ENCODE measurements around the gene HS3ST5. TPM values are rescaled to one million over a fixed set of nuclear protein-coding genes. Genes with fewer than 3 reads are reported as not detected.

HS3ST5 gene
- total and polyA plus RNA-seq, 2 donors (not counting 1 experiment from before 2014, with no cell fraction given): under 0.01 TPM; not detected in 1

DNA sequence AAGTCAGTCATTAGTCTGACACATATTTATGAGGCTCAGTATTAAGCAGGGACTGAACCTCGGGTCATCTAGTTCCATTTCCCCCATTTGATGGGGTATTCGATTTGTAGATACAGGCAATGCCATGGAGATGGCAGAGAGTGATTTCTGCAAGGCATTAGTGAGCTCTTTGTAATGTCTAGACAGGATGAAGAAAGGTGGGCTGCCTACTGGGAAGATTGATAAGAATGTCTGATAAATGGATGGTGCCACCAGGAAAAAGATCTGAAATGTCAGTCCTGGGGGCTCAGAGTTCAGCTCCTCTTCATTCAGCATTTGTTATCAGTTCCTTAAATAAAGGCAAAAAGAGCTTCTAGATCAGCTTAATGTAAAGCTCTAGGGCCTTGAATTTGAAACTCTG lies 51.4 kb downstream of the HS3ST5 start:
- no peaks in the 10 kb centered on the region for H4K20me1 ChIP-seq (ENCODE audit: control insufficient read depth, extremely low read depth, insufficient read depth, low read length)
- H3K9ac ChIP-seq (ENCODE audit: insufficient read depth, low read length): no peak overlapping the region
- DNase-seq (ENCODE audit: low read depth in 2 of 2): no peak
- H3K27me3 ChIP-seq (ENCODE audit: control insufficient read depth, insufficient read depth, low read length): no peaks in the 10 kb centered on the region
- no peaks in the 10 kb centered on the region for H3K9me3 ChIP-seq (ENCODE audit: control insufficient read depth, insufficient read depth, low read depth, low read length)
- no peak overlapping the region for H2AFZ ChIP-seq (ENCODE audit: low read length)
- H3K4me1 ChIP-seq (ENCODE audit: control insufficient read depth, extremely low read depth, insufficient read depth, low read length): no peaks in the 10 kb centered on the region
- no peak overlapping the region for H3K27ac ChIP-seq (ENCODE audit: insufficient read depth, low read length)
- H3K36me3 ChIP-seq (ENCODE audit: control insufficient read depth, insufficient read depth, low read length): no peaks in the 10 kb centered on the region
- H3K4me3 ChIP-seq (replicated peaks in 1 of 4; ENCODE audit: control extremely low read depth in 1 of 4, insufficient read depth in 1 of 4, low read depth in 3 of 4, low read length in 4 of 4): no peak overlapping the region
- H3K79me2 ChIP-seq (ENCODE audit: control insufficient read depth, insufficient read depth, low read length): no peaks in the 10 kb centered on the region
- no peak overlapping the region for H3K4me2 ChIP-seq (ENCODE audit: extremely low read depth, insufficient read depth, low read length)
- no peak for TF ChIP-seq EZH2 (IDR thresholded peaks at IDR 0.05; ENCODE audit: low read length, missing control alignments)
- TF ChIP-seq, protein P1, sequence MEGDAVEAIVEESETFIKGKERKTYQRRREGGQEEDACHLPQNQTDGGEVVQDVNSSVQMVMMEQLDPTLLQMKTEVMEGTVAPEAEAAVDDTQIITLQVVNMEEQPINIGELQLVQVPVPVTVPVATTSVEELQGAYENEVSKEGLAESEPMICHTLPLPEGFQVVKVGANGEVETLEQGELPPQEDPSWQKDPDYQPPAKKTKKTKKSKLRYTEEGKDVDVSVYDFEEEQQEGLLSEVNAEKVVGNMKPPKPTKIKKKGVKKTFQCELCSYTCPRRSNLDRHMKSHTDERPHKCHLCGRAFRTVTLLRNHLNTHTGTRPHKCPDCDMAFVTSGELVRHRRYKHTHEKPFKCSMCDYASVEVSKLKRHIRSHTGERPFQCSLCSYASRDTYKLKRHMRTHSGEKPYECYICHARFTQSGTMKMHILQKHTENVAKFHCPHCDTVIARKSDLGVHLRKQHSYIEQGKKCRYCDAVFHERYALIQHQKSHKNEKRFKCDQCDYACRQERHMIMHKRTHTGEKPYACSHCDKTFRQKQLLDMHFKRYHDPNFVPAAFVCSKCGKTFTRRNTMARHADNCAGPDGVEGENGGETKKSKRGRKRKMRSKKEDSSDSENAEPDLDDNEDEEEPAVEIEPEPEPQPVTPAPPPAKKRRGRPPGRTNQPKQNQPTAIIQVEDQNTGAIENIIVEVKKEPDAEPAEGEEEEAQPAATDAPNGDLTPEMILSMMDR (conservative IDR thresholded peaks at IDR 0.05 in 1 of 2, IDR thresholded peaks at IDR 0.05 in 1 of 2; ENCODE audit: low read depth in 1 of 2, low read length in 2 of 2): no peak

DNA sequence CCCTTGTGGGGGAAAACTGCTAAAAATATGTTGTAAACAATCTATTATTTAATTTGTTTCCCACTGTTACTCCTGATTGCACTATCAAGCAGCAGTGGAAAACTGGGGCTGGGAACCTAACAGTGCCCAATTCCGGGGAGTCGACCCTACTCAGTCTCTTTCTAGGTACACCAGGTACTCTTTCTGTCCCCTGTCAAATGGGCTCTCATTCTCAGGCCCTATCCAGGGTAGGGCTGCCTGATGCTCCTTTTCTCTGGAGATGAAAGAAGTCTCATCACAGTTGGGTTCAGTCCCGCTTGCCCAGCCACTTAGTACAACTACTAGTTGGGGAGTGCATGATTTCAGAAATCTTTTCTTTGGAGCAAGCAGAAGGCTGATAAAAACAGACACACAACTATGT lies 52.0 kb downstream of the HS3ST5 start:
- no peak for DNase-seq (ENCODE audit: low read depth in 2 of 2)
- H3K4me2 ChIP-seq (ENCODE audit: extremely low read depth, insufficient read depth, low read length): no peak overlapping the region
- H3K27ac ChIP-seq (ENCODE audit: insufficient read depth, low read length): no peak overlapping the region
- no peaks in the 10 kb centered on the region for H4K20me1 ChIP-seq (ENCODE audit: control insufficient read depth, extremely low read depth, insufficient read depth, low read length)
- no peak overlapping the region for H3K9ac ChIP-seq (ENCODE audit: insufficient read depth, low read length)
- no peaks in the 10 kb centered on the region for H3K27me3 ChIP-seq (ENCODE audit: control insufficient read depth, insufficient read depth, low read length)
- no peaks in the 10 kb centered on the region for H3K79me2 ChIP-seq (ENCODE audit: control insufficient read depth, insufficient read depth, low read length)
- H3K4me3 ChIP-seq (replicated peaks in 1 of 4; ENCODE audit: control extremely low read depth in 1 of 4, insufficient read depth in 1 of 4, low read depth in 3 of 4, low read length in 4 of 4): no peak overlapping the region
- H2AFZ ChIP-seq (ENCODE audit: low read length): no peak overlapping the region
- no peak for TF ChIP-seq EZH2 (IDR thresholded peaks at IDR 0.05; ENCODE audit: low read length, missing control alignments)
- TF ChIP-seq, protein P1 (conservative IDR thresholded peaks at IDR 0.05 in 1 of 2, IDR thresholded peaks at IDR 0.05 in 1 of 2; ENCODE audit: low read depth in 1 of 2, low read length in 2 of 2): no peak
- no peaks in the 10 kb centered on the region for H3K9me3 ChIP-seq (ENCODE audit: control insufficient read depth, insufficient read depth, low read depth, low read length)
- H3K36me3 ChIP-seq (ENCODE audit: control insufficient read depth, insufficient read depth, low read length): no peaks in the 10 kb centered on the region
- H3K4me1 ChIP-seq (ENCODE audit: control insufficient read depth, extremely low read depth, insufficient read depth, low read length): no peaks in the 10 kb centered on the region

DNA sequence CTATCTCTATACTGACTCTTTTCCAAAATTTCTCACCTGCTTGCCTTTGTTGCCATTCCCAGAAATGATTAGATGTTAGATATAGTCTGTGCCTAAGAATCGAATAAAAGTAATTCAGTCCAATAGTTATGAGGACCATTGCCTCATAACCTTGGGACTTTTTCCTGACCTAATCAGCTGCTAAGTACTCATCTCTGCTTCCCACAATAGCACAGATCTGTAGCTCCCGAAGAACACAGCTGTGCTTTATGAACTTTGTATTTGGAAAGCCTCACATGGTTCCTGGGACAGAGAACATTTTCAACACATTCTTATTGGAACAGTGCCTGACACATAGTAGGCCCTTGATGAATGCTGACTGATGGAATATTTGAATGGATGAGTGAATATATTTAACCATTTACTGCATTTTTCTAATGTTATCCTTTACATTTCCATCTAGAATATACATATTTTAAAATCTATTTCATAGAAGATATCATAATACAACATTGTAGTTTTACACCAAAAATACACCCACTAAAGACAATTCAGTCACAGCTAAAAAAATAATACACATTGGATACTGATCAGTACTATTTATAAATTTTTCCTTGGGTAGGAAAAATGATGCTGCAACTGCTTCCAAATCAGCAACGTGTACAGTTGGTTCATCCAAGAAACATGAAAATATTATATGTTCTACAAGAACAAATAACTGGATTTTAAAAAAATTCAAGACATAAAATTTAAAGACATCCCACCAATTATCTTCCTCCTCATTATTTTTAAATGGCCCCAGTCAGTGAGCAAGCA lies 53.9 kb downstream of the HS3ST5 start:
- Histone ChIP-seq H3K9me3 (ENCODE audit: control insufficient read depth, insufficient read depth, low read depth, low read length) (no peaks in the 10 kb centered on the region), H4K20me1 (ENCODE audit: control insufficient read depth, extremely low read depth, insufficient read depth, low read length) (no peaks in the 10 kb centered on the region), H3K4me3 (replicated peaks in 1 of 4; ENCODE audit: control extremely low read depth in 1 of 4, insufficient read depth in 1 of 4, low read depth in 3 of 4, low read length in 4 of 4) (no peak overlapping the region), H3K36me3 (ENCODE audit: control insufficient read depth, insufficient read depth, low read length) (no peaks in the 10 kb centered on the region), H3K27me3 (ENCODE audit: control insufficient read depth, insufficient read depth, low read length) (no peaks in the 10 kb centered on the region), H3K79me2 (ENCODE audit: control insufficient read depth, insufficient read depth, low read length) (no peaks in the 10 kb centered on the region), H2AFZ (ENCODE audit: low read length) (no peak overlapping the region), H3K4me2 (ENCODE audit: extremely low read depth, insufficient read depth, low read length) (no peak overlapping the region), H3K9ac (ENCODE audit: insufficient read depth, low read length) (no peak overlapping the region), H3K4me1 (ENCODE audit: control insufficient read depth, extremely low read depth, insufficient read depth, low read length) (no peaks in the 10 kb centered on the region), H3K27ac (ENCODE audit: insufficient read depth, low read length) (no peak overlapping the region)
- DNase-seq (ENCODE audit: low read depth in 2 of 2): no peak
- no peak for TF ChIP-seq EZH2 (IDR thresholded peaks at IDR 0.05; ENCODE audit: low read length, missing control alignments)
- TF ChIP-seq, protein P1 (conservative IDR thresholded peaks at IDR 0.05 in 1 of 2, IDR thresholded peaks at IDR 0.05 in 1 of 2; ENCODE audit: low read depth in 1 of 2, low read length in 2 of 2): no peak

Measured in fibroblast of lung (primary cell).